GM23248 (cell line): ENCODE measurements around the gene APP. TPM values are rescaled to one million over a fixed set of nuclear protein-coding genes. Genes with fewer than 3 reads are reported as not detected.

Experiments used
- DNase-seq: peaks from one replicate; pipeline ENCODE4 v3.0.0-alpha.2; 2015
- H2AFZ ChIP-seq: fragments of 200-600 bp; sonication (generic); 2 replicates; pipeline ENCODE4 v1.6.1; 2016; ENCODE audit warnings: antibody characterized with exemption
- H3F3A ChIP-seq: fragments of 200-600 bp; sonication (generic); 2 replicates; pipeline ENCODE4 v1.6.1; 2016; ENCODE audit warnings: mild to moderate bottlenecking, antibody characterized with exemption, mixed run types; ENCODE audit not compliant: insufficient read depth
- H3K27ac ChIP-seq: fragments of 200-600 bp; sonication (generic); 2 replicates; pipeline ENCODE4 v1.5.1; 2016; ENCODE audit warnings: mild to moderate bottlenecking
- H3K27me3 ChIP-seq: fragments of 200-600 bp; sonication (generic); replicated peaks from 2 replicates; pipeline ENCODE4 v1.6.1; 2016; ENCODE audit warnings: mild to moderate bottlenecking; ENCODE audit not compliant: insufficient read depth
- H3K36me3 ChIP-seq: fragments of 200-600 bp; sonication (generic); 2 replicates; pipeline ENCODE4 v1.6.1; 2016; ENCODE audit warnings: low read depth, mild to moderate bottlenecking
- H3K4me1 ChIP-seq: fragments of 200-600 bp; sonication (generic); 2 replicates; pipeline ENCODE4 v1.6.1; 2016; ENCODE audit warnings: mild to moderate bottlenecking; ENCODE audit not compliant: insufficient read depth
- H3K4me2 ChIP-seq: fragments of 200-600 bp; sonication (generic); one replicate; pipeline ENCODE4 v1.6.1; 2016; ENCODE audit warnings: mild to moderate bottlenecking; ENCODE audit not compliant: unreplicated experiment
- H3K4me3 ChIP-seq: fragments of 200-600 bp; sonication (generic); 2 replicates; pipeline ENCODE4 v1.5.1; 2016; ENCODE audit warnings: mild to moderate bottlenecking
- H3K79me2 ChIP-seq: fragments of 200-600 bp; sonication (generic); 2 replicates; pipeline ENCODE4 v1.6.1; 2016; ENCODE audit warnings: mild to moderate bottlenecking; ENCODE audit not compliant: insufficient read depth
- H3K9ac ChIP-seq: fragments of 200-600 bp; sonication (generic); 2 replicates; pipeline ENCODE4 v1.6.1; 2016; ENCODE audit warnings: mild to moderate bottlenecking
- H3K9me2 ChIP-seq: fragments of 200-600 bp; sonication (generic); 2 replicates; pipeline ENCODE4 v1.6.1; 2016; ENCODE audit warnings: mixed run types, mild to moderate bottlenecking, moderate library complexity; ENCODE audit not compliant: insufficient read depth
- H3K9me3 ChIP-seq: fragments of 200-600 bp; sonication (generic); one replicate; pipeline ENCODE4 v1.6.1; 2017; ENCODE audit warnings: low read depth
- H4K20me1 ChIP-seq: fragments of 200-600 bp; sonication (generic); 2 replicates; pipeline ENCODE4 v1.6.0; 2016; ENCODE audit not compliant: insufficient read depth
- EZH2 ChIP-seq: fragments of 200-600 bp; sonication (generic); IDR thresholded peaks from 2 replicates; pipeline ENCODE4 v1.6.1; 2018; ENCODE audit warnings: antibody characterized with exemption, mild to moderate bottlenecking; ENCODE audit not compliant: insufficient read depth, poor library complexity, severe bottlenecking
- EZH2phosphoT487 ChIP-seq: fragments of 200-600 bp; sonication (generic); IDR thresholded peaks from 2 replicates; pipeline ENCODE4 v1.6.1; 2018; ENCODE audit warnings: antibody characterized with exemption, moderate library complexity, mild to moderate bottlenecking, low read depth; ENCODE audit not compliant: insufficient read depth
- WGBS, 2 experiments: methylation state at CpG; one replicate each; pipeline ENCODE4 v1.1.6; 2015 to 2017; ENCODE audit warnings: low lambda C conversion rate in 2 of 2, low coverage in 1 of 2; ENCODE audit errors: missing lambda C conversion rate in 2 of 2; 5-methylcytosine and 5-hydroxymethylcytosine counted together
- in situ Hi-C: fragments of 300-500 bp; cut with MboI; formaldehyde crosslinking; loops from 2 replicates; pipeline ENCODE4 v1.15.0; 2020
- polyA plus RNA-seq: library from polyadenylated mRNA; unstranded; fragments of >200 nt; fragmentation: Nextera tagmentation; extraction: Ambion mirVana; gene quantifications from 2 replicates; pipeline ENCODE4 v1.2.1, GENCODE V29; 2016
- total RNA-seq: library from RNA; depleted of rRNA; stranded (reverse); fragments of >200 nt; shearing (Covaris generic); gene quantifications from 2 replicates; pipeline ENCODE4 v1.2.3, GENCODE V29; 2014

The APP gene
- total and polyA plus RNA-seq, 2 experiments from 2014 or later, result 35.0 to 292 TPM

GRCh38 chr21:25913479-25913878 lies 257.1 kb downstream of the APP start:
- H3K4me3 ChIP-seq, result no peak overlapping the region
- H3K36me3 ChIP-seq, result no peaks in the 10 kb centered on the region
- TF ChIP-seq EZH2 (no peak), EZH2phosphoT487 (no peak)
- no peaks in the 10 kb centered on the region for H3K27me3 ChIP-seq
- DNase-seq, result no peak
- H3K79me2 ChIP-seq, result peaks cover 10% of the 10 kb centered on the region; the same call in 1 of the 2 replicates
- no peak overlapping the region for H3K27ac ChIP-seq
- no peaks in the 10 kb centered on the region for H3K9me2 ChIP-seq
- H2AFZ ChIP-seq, result no peak overlapping the region
- no peak overlapping the region for H3K9ac ChIP-seq
- in situ Hi-C loops, result no loop called here
- H3K4me2 ChIP-seq, result no peak overlapping the region
- H4K20me1 ChIP-seq, result no peaks in the 10 kb centered on the region
- H3K4me1 ChIP-seq, result no peaks in the 10 kb centered on the region
- 98 to 99% methylated on average over 3 of the region's 3 CpGs for WGBS, 2 experiments
- H3K9me3 ChIP-seq, result no peaks in the 10 kb centered on the region
- no peaks in the 10 kb centered on the region for H3F3A ChIP-seq

- no peaks in the 10 kb centered on the region for H3K27me3 ChIP-seq
- 97% methylated on average over 2 of the region's 2 CpGs for WGBS, 2 experiments
- H3K79me2 ChIP-seq, result peaks cover 5% of the 10 kb centered on the region; the same call in 1 of the 2 replicates
- H3K36me3 ChIP-seq, result no peaks in the 10 kb centered on the region
- in situ Hi-C loops, result no loop called here
- no peak for TF ChIP-seq EZH2
- no peak for TF ChIP-seq EZH2phosphoT487
- no peak overlapping the region for H3K27ac ChIP-seq
- H3K4me3 ChIP-seq, result no peak overlapping the region
- DNase-seq, result no peak
- H3K4me2 ChIP-seq, result no peak overlapping the region
- no peaks in the 10 kb centered on the region for H3K9me3 ChIP-seq
- no peaks in the 10 kb centered on the region for H3K9me2 ChIP-seq
- 0 out of 2 replicates have a peak, but pooled peaks cover 5% of the 10 kb centered on the region for H3F3A ChIP-seq
- H4K20me1 ChIP-seq, result no peaks in the 10 kb centered on the region
- H2AFZ ChIP-seq, result no peak overlapping the region
- H3K9ac ChIP-seq, result no peak overlapping the region
- H3K4me1 ChIP-seq, result no peaks in the 10 kb centered on the region
Observed at GRCh38 chr21:25912402-25912746, 258.2 kb downstream of the APP start.

GRCh38 chr21:25911730-25912401 lies 258.7 kb downstream of the APP start:
- in situ Hi-C loops, result no loop called here
- Histone ChIP-seq H3K4me2 (no peak overlapping the region), H3K79me2 (peaks cover 4% of the 10 kb centered on the region; the same call in 1 of the 2 replicates), H3K9me2 (no peaks in the 10 kb centered on the region), H3K9me3 (no peaks in the 10 kb centered on the region), H4K20me1 (no peaks in the 10 kb centered on the region), H3K4me1 (no peaks in the 10 kb centered on the region), H3K36me3 (no peaks in the 10 kb centered on the region), H3K27me3 (no peaks in the 10 kb centered on the region), H3K27ac (no peak overlapping the region), H3F3A (0 out of 2 replicates have a peak, but pooled peaks cover 5% of the 10 kb centered on the region), H3K4me3 (no peak overlapping the region), H2AFZ (no peak overlapping the region), H3K9ac (no peak overlapping the region)
- TF ChIP-seq EZH2phosphoT487, result no peak
- TF ChIP-seq EZH2, result no peak
- no peak for DNase-seq
- WGBS, 2 experiments, result 99% methylated on average over 20 of the region's 20 CpGs

GRCh38 chr21:25910809-25911208 lies 259.8 kb downstream of the APP start:
- in situ Hi-C loops, result no loop called here
- Histone ChIP-seq H3K4me1 (no peaks in the 10 kb centered on the region), H2AFZ (no peak overlapping the region), H3F3A (0 out of 2 replicates have a peak, but pooled peaks cover 5% of the 10 kb centered on the region), H3K9me3 (no peaks in the 10 kb centered on the region), H4K20me1 (no peaks in the 10 kb centered on the region), H3K27ac (no peak overlapping the region), H3K4me3 (no peak overlapping the region), H3K9ac (no peak overlapping the region), H3K36me3 (no peaks in the 10 kb centered on the region), H3K4me2 (no peak overlapping the region), H3K27me3 (no peaks in the 10 kb centered on the region), H3K79me2 (peaks cover 4% of the 10 kb centered on the region; the same call in 1 of the 2 replicates), H3K9me2 (no peaks in the 10 kb centered on the region)
- TF ChIP-seq EZH2phosphoT487 (no peak), EZH2 (no peak)
- no peak for DNase-seq
- 97 to 100% methylated on average over 1 of the region's 1 CpG for WGBS, 2 experiments
